WTC11 (cell line): ENCODE measurements around the gene FBLN2. TPM values are rescaled to one million over a fixed set of nuclear protein-coding genes. Genes with fewer than 3 reads are reported as not detected.

Experiments used
- ATF2 ChIP-seq: sonication (generic); formaldehyde crosslinking; IDR thresholded peaks from 2 replicates; pipeline ENCODE4 v1.8.1; 2022; ENCODE audit warnings: low read depth, missing genetic modification reagents, borderline replicate concordance
- E2F5 ChIP-seq: sonication (generic); formaldehyde crosslinking; IDR thresholded peaks from 2 replicates; pipeline ENCODE4 v1.8.1; 2022; ENCODE audit warnings: mild to moderate bottlenecking, moderate library complexity, missing genetic modification reagents
- FOXJ3 ChIP-seq: sonication (generic); formaldehyde crosslinking; IDR thresholded peaks from 2 replicates; pipeline ENCODE4 v1.9.0; 2021; ENCODE audit warnings: missing genetic modification reagents, mild to moderate bottlenecking, borderline replicate concordance
- GTF2I ChIP-seq: fragments of 250-450 bp; sonication (Bioruptor Pico); conservative IDR thresholded peaks from 2 replicates; pipeline ENCODE4 v1.4.0; 2021; ENCODE audit warnings: mild to moderate bottlenecking
- HMGXB4 ChIP-seq: sonication (generic); formaldehyde crosslinking; IDR thresholded peaks from 2 replicates; pipeline ENCODE4 v1.8.1; 2023; ENCODE audit warnings: mild to moderate bottlenecking, moderate library complexity, missing genetic modification reagents
- JUN ChIP-seq: sonication (generic); formaldehyde crosslinking; IDR thresholded peaks from 2 replicates; pipeline ENCODE4 v1.8.0; 2023; ENCODE audit warnings: mild to moderate bottlenecking, missing genetic modification reagents
- KAT7 ChIP-seq: sonication (generic); formaldehyde crosslinking; IDR thresholded peaks from 2 replicates; pipeline ENCODE4 v1.8.1; 2023; ENCODE audit warnings: missing genetic modification reagents, mild to moderate bottlenecking, borderline replicate concordance
- MYBL2 ChIP-seq: sonication (generic); formaldehyde crosslinking; IDR thresholded peaks from 2 replicates; pipeline ENCODE4 v1.8.1; 2023; ENCODE audit warnings: mild to moderate bottlenecking, moderate library complexity, missing genetic modification reagents
- NFYB ChIP-seq: sonication (generic); formaldehyde crosslinking; conservative IDR thresholded peaks from 2 replicates; pipeline ENCODE4 v1.8.0; 2022; ENCODE audit warnings: low read depth, missing genetic modification reagents
- NR2C2 ChIP-seq: sonication (generic); formaldehyde crosslinking; IDR thresholded peaks from 2 replicates; pipeline ENCODE4 v1.8.0; 2022; ENCODE audit warnings: mild to moderate bottlenecking, missing genetic modification reagents
- OVOL2 ChIP-seq: fragments of 250-450 bp; sonication (Bioruptor Pico); IDR thresholded peaks from 2 replicates; pipeline ENCODE4 v1.9.0; 2021; ENCODE audit warnings: mild to moderate bottlenecking, borderline replicate concordance
- PREB ChIP-seq: sonication (generic); formaldehyde crosslinking; IDR thresholded peaks from 2 replicates; pipeline ENCODE4 v1.8.1; 2022; ENCODE audit warnings: mild to moderate bottlenecking, missing genetic modification reagents, moderate library complexity, borderline replicate concordance
- SP1 ChIP-seq: sonication (generic); formaldehyde crosslinking; conservative IDR thresholded peaks from 2 replicates; pipeline ENCODE4 v1.8.1; 2022; ENCODE audit warnings: missing genetic modification reagents
- STAT6 ChIP-seq: sonication (generic); formaldehyde crosslinking; conservative IDR thresholded peaks from 2 replicates; pipeline ENCODE4 v1.8.1; 2023; ENCODE audit warnings: mild to moderate bottlenecking, low read depth, missing genetic modification reagents, moderate library complexity
- ZBTB21 ChIP-seq: sonication (generic); formaldehyde crosslinking; IDR thresholded peaks from 2 replicates; pipeline ENCODE4 v1.8.1; 2023; ENCODE audit warnings: mild to moderate bottlenecking, missing genetic modification reagents, borderline replicate concordance
- ZNF121 ChIP-seq: sonication (generic); formaldehyde crosslinking; IDR thresholded peaks from 2 replicates; pipeline ENCODE4 v1.8.0; 2023; ENCODE audit warnings: missing genetic modification reagents
- ZNF281 ChIP-seq: sonication (generic); formaldehyde crosslinking; IDR thresholded peaks from 2 replicates; pipeline ENCODE4 v1.8.0; 2023; ENCODE audit warnings: mild to moderate bottlenecking, missing genetic modification reagents
- total RNA-seq: library from RNA; stranded (reverse); gene quantifications from 3 replicates; pipeline ENCODE4 v1.2.3, GENCODE V29; 2021
- TF ChIP-seq, protein P1 (sequence below): sonication (generic); formaldehyde crosslinking; IDR thresholded peaks from 2 replicates; pipeline ENCODE4 v1.8.0; 2022; ENCODE audit warnings: missing genetic modification reagents
- TF ChIP-seq, protein P2 (sequence below): fragments of 250-450 bp; sonication (Bioruptor Pico); conservative IDR thresholded peaks from 2 replicates; pipeline ENCODE4 v1.9.0; 2021; ENCODE audit warnings: mild to moderate bottlenecking

FBLN2 gene
- total RNA-seq, 1 experiment from 2014 or later = 20.7 TPM

DNA sequence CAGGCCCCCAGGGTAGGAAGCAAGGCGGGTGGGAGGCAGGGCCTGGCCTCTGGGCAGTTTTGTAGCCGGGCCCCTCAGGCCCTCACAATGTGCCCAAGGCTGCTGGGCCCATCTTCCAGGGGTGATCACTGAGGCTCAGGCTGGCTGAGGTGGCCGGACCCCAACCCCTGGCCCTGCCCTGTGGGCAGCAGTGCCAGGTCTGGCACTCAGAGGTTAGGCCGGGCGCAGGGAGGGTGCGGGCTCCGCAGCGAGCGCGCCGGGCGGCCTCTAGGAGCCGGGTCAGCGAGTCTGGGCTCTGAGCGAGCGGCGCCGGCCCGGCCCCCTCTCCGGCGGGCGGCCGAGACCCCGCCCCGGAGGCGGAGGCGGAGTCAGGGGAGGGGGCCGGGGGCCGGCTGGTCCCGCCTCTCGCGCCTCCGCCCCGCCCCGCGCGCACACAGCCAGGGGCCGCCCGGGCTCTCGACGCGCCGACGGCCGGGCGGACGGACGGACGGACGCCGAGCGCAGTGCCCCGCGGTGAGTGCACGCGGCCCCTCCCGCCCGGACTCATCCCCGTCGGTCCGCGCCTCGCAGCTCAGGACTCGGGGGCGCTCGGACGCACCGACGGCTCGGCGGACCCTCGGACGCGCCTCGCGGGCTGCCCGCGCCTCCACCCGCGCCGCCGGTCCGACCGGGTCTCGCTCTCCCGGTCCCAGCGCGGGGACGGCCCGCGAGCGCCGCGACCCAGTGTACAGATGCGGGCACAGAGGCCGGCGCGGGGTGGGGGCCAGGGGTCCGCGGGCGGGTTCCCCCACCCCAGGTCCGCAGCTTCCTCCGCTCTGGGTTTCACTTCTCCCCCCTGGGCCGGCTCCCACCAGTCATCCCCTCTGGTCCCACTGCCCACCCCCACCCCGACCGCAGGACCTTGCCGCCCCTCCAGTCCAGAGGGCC lies at the start of gene FBLN2 (continued):
- TF ChIP-seq, protein P1, sequence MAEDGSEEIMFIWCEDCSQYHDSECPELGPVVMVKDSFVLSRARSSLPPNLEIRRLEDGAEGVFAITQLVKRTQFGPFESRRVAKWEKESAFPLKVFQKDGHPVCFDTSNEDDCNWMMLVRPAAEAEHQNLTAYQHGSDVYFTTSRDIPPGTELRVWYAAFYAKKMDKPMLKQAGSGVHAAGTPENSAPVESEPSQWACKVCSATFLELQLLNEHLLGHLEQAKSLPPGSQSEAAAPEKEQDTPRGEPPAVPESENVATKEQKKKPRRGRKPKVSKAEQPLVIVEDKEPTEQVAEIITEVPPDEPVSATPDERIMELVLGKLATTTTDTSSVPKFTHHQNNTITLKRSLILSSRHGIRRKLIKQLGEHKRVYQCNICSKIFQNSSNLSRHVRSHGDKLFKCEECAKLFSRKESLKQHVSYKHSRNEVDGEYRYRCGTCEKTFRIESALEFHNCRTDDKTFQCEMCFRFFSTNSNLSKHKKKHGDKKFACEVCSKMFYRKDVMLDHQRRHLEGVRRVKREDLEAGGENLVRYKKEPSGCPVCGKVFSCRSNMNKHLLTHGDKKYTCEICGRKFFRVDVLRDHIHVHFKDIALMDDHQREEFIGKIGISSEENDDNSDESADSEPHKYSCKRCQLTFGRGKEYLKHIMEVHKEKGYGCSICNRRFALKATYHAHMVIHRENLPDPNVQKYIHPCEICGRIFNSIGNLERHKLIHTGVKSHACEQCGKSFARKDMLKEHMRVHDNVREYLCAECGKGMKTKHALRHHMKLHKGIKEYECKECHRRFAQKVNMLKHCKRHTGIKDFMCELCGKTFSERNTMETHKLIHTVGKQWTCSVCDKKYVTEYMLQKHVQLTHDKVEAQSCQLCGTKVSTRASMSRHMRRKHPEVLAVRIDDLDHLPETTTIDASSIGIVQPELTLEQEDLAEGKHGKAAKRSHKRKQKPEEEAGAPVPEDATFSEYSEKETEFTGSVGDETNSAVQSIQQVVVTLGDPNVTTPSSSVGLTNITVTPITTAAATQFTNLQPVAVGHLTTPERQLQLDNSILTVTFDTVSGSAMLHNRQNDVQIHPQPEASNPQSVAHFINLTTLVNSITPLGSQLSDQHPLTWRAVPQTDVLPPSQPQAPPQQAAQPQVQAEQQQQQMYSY (CRISPR knock-in tag) = no peak
- TF ChIP-seq MYBL2 (no peak), GTF2I (CRISPR knock-in tag) (peak; percentile 90), ZNF281 (CRISPR knock-in tag) (no peak), NR2C2 (CRISPR knock-in tag) (no peak), JUN (CRISPR knock-in tag) (no peak), E2F5 (CRISPR knock-in tag) (no peak), PREB (no peak), NFYB (CRISPR knock-in tag) (no peak), HMGXB4 (0 out of 2 replicates have a peak, but pooled peaks have one; percentile 17), ZNF121 (CRISPR knock-in tag) (0 out of 2 replicates have a peak, but pooled peaks have one; percentile 29), STAT6 (CRISPR knock-in tag) (no peak), SP1 (CRISPR knock-in tag) (peak; percentile 81), ZBTB21 (CRISPR knock-in tag) (no peak), ATF2 (no peak), OVOL2 (CRISPR knock-in tag) (no peak), KAT7 (no peak), FOXJ3 (CRISPR knock-in tag) (no peak)
- TF ChIP-seq, protein P2, sequence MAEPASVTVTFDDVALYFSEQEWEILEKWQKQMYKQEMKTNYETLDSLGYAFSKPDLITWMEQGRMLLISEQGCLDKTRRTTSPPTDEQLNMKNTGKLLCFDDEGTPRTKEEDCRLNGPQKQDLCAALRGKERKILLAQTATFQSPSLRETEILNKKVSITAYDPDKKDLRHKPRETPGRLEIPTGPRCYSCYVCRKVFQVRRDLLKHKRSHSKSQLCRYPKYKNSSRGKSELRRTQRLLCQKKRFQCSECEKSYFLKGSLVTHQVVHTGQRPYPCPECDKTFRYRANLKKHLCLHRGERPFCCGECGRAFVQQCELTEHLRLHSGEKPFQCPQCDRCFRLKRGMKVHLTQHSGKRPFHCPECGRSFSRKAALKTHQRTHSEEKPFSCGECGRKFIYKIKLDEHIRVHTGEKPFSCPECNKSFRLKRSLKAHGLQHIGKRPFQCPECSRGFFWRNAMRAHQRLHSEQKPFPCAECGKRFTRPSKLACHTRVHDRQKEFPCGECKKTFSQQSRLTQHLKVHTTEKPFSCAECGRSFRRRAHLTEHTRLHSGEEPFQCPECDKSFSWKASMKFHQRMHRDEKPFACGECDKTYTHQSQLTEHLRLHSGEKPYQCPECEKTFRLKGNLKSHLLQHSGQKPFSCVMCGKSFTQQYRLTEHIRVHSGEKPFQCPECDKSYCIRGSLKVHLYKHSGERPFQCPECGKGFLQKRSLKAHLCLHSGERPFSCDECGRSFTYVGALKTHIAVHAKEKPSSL = no peak
